Cardiac muscle cell (in vitro differentiated cells and primary cell): ENCODE measurements around the gene WNT9B. TPM values are rescaled to one million over a fixed set of nuclear protein-coding genes. Genes with fewer than 3 reads are reported as not detected.
"Not testable (repeated sequence)": the region's sequence is repeated elsewhere in the genome, so short reads cannot be mapped to it uniquely, and the experiment has no call there.

Experiments
- DNase-seq, 2 donors: peaks; one replicate each; pipeline versions ENCODE4 v3.0.0 to v3.0.0-alpha.2; 2010 to 2017; ENCODE audit warnings: low read depth in 1 of 2, low spot score in 1 of 2
- H3K27ac ChIP-seq: fragments of 200-600 bp; sonication (generic); 2 replicates; pipeline ENCODE4 v1.5.1; 2016
- H3K27me3 ChIP-seq: fragments of 200-600 bp; sonication (generic); 2 replicates; pipeline ENCODE4 v1.6.0; 2016; ENCODE audit warnings: control low read depth
- H3K36me3 ChIP-seq: fragments of 200-600 bp; sonication (generic); 2 replicates; pipeline ENCODE4 v1.5.1; 2016; ENCODE audit warnings: control low read depth
- H3K4me1 ChIP-seq: fragments of 200-600 bp; sonication (generic); 2 replicates; pipeline ENCODE4 v1.8.1; 2017; ENCODE audit warnings: low read depth, mild to moderate bottlenecking, mixed run types
- H3K4me3 ChIP-seq: fragments of 200-600 bp; sonication (generic); 2 replicates; pipeline ENCODE4 v1.5.1; 2016; ENCODE audit warnings: mild to moderate bottlenecking
- H3K9me3 ChIP-seq: fragments of 200-600 bp; sonication (generic); 2 replicates; pipeline ENCODE4 v1.5.1; 2017; ENCODE audit warnings: low read depth, mild to moderate bottlenecking, control low read depth
- CTCF ChIP-seq: IDR thresholded peaks from 2 replicates; pipeline ENCODE4 v1.5.1; 2012; ENCODE audit warnings: low read depth, mild to moderate bottlenecking, low read length
- polyA plus RNA-seq: library from polyadenylated mRNA; unstranded; fragments of >200 nt; fragmentation: Nextera tagmentation; extraction: Ambion mirVana; gene quantifications from 2 replicates; pipeline ENCODE4 v1.2.1, GENCODE V29; 2016
- total RNA-seq: library from RNA; depleted of rRNA; stranded (reverse); fragments of >200 nt; gene quantifications from 2 replicates; pipeline ENCODE4 v1.2.3, GENCODE V29; 2016

Gene WNT9B
- total and polyA plus RNA-seq, 2 experiments from 2014 or later = 0.33 TPM; not detected in 1

- Histone ChIP-seq H3K4me1 (peaks cover 9% of the 10 kb centered on the region), H3K27ac (no peak overlapping the region), H3K9me3 (no peaks in the 10 kb centered on the region), H3K36me3 (no peaks in the 10 kb centered on the region), H3K4me3 (no peak overlapping the region), H3K27me3 (no peaks in the 10 kb centered on the region)
- DNase-seq = no peak
- TF ChIP-seq CTCF = no peak
These were observed 17.6 kb upstream of the WNT9B start for GRCh38 chr17:46833840-46834208.

- Histone ChIP-seq H3K27ac (no peak overlapping the region), H3K4me1 (peaks cover 9% of the 10 kb centered on the region), H3K27me3 (no peaks in the 10 kb centered on the region), H3K4me3 (no peak overlapping the region), H3K36me3 (no peaks in the 10 kb centered on the region), H3K9me3 (no peaks in the 10 kb centered on the region)
- no peak for TF ChIP-seq CTCF
- DNase-seq = no peak
These were observed 16.5 kb upstream of the WNT9B start for GRCh38 chr17:46834846-46835245.

GRCh38 chr17:46836500-46836899 is 14.9 kb upstream of the WNT9B start:
- TF ChIP-seq CTCF = no peak
- H3K36me3 ChIP-seq = no peaks in the 10 kb centered on the region
- no peak overlapping the region for H3K27ac ChIP-seq

GRCh38 chr17:46837521-46837920 is 13.9 kb upstream of the WNT9B start:
- Histone ChIP-seq H3K4me3 (no peak overlapping the region), H3K9me3 (no peaks in the 10 kb centered on the region), H3K27ac (no peak overlapping the region), H3K4me1 (peaks cover 6% of the 10 kb centered on the region), H3K27me3 (peaks cover 12% of the 10 kb centered on the region), H3K36me3 (no peaks in the 10 kb centered on the region)
- no peak for DNase-seq
- no peak for TF ChIP-seq CTCF

More at GRCh38 chr17:46836500-46836899, 14.9 kb upstream of the WNT9B start:
- Histone ChIP-seq H3K9me3 (no peaks in the 10 kb centered on the region), H3K27me3 (peaks cover 9% of the 10 kb centered on the region), H3K4me1 (peaks cover 9% of the 10 kb centered on the region), H3K4me3 (no peak overlapping the region)
- no peak for DNase-seq

GRCh38 chr17:46839211-46839610 is 12.2 kb upstream of the WNT9B start:
- Histone ChIP-seq H3K27ac (no peak overlapping the region), H3K36me3 (no peaks in the 10 kb centered on the region)

GRCh38 chr17:46840596-46840995 is 10.8 kb upstream of the WNT9B start:
- peaks cover 12% of the 10 kb centered on the region for H3K27me3 ChIP-seq
- not testable (repeated sequence) for H3K27ac ChIP-seq, DNase-seq, H3K36me3 ChIP-seq, H3K4me1 ChIP-seq, H3K9me3 ChIP-seq, H3K4me3 ChIP-seq

More at GRCh38 chr17:46839211-46839610, 12.2 kb upstream of the WNT9B start:
- no peak for DNase-seq
- TF ChIP-seq CTCF = no peak
- Histone ChIP-seq H3K4me3 (no peak overlapping the region), H3K9me3 (no peaks in the 10 kb centered on the region), H3K27me3 (peaks cover 12% of the 10 kb centered on the region), H3K4me1 (no peaks in the 10 kb centered on the region)
